Peyer's patch (tissue), 4 donors: ENCODE data around the gene ADIPOR2.

ENCODE experiments used
- POLR2A ChIP-seq, 2 donors: fragments of 450-650 bp; IDR thresholded peaks; one replicate each; pipeline ENCODE4 v1.5.1; 2017; ENCODE audit warnings: antibody characterized with exemption in 2 of 2, mild to moderate bottlenecking in 2 of 2, moderate library complexity in 2 of 2
- TF ChIP-seq, protein P1 (sequence below), 6 experiments: fragments of 450-650 bp in 4 of 6; fragments of 200-600 bp in 2 of 6; sonication (generic) in 1 of 6; IDR thresholded peaks; one replicate each; pipeline ENCODE4 v1.5.1; 2017 to 2019; ENCODE audit warnings: antibody characterized with exemption in 6 of 6, mild to moderate bottlenecking in 3 of 6, moderate library complexity in 1 of 6

DNA sequence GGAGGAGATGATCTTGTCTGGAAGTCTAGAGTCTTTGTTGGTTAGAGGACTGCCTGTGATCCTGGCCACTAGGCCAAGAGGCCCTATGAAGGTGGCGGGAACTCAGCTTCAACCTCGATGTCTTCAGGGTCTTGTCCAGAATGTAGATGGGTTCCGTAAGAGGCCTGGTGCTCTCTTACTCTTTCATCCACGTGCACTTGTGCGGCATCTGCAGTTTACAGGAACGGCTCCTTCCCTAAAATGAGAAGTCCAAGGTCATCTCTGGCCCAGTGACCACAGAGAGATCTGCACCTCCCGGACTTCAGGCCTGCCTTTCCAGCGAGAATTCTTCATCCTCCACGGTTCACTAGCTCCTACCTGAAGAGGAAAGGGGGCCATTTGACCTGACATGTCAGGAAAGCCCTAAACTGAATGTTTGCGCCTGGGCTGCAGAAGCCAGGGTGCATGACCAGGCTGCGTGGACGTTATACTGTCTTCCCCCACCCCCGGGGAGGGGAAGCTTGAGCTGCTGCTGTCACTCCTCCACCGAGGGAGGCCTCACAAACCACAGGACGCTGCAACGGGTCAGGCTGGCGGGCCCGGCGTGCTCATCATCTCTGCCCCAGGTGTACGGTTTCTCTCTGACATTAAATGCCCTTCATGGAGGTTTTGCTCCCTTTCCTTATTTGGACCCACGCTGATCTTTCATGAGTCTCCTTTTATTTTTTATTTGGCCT, 44.1 kb upstream of the ADIPOR2 start:
- TF ChIP-seq, protein P1, sequence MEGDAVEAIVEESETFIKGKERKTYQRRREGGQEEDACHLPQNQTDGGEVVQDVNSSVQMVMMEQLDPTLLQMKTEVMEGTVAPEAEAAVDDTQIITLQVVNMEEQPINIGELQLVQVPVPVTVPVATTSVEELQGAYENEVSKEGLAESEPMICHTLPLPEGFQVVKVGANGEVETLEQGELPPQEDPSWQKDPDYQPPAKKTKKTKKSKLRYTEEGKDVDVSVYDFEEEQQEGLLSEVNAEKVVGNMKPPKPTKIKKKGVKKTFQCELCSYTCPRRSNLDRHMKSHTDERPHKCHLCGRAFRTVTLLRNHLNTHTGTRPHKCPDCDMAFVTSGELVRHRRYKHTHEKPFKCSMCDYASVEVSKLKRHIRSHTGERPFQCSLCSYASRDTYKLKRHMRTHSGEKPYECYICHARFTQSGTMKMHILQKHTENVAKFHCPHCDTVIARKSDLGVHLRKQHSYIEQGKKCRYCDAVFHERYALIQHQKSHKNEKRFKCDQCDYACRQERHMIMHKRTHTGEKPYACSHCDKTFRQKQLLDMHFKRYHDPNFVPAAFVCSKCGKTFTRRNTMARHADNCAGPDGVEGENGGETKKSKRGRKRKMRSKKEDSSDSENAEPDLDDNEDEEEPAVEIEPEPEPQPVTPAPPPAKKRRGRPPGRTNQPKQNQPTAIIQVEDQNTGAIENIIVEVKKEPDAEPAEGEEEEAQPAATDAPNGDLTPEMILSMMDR (IDR thresholded peaks at IDR 0.05), result no peak
- TF ChIP-seq POLR2A (IDR thresholded peaks at IDR 0.05), result no peak
